Measurements from ENCODE around the gene RDH5.

The RDH5 gene

GRCh38 chr12:55728186-55728938, 8.2 kb downstream of the RDH5 start:
- DNase-seq (ENCODE audit: low spot score), result no peak

GRCh38 chr12:55728939-55729818, 9.0 kb downstream of the RDH5 start, which contains the start of gene CD63:
Gene CD63, minus strand, starts transcription at chr12:55729009. Its CDS starts 668 bp downstream, at chr12:55728341.
- peak; percentile 97 for DNase-seq (ENCODE audit: low spot score)

GRCh38 chr12:55729819-55730818, 9.9 kb downstream of the RDH5 start:
- DNase-seq (ENCODE audit: low spot score), result no peak

GRCh38 chr12:55732288-55732687, 12.1 kb downstream of the RDH5 start:
- DNase-seq (ENCODE audit: low spot score), result no peak

GRCh38 chr12:55733021-55733555, 12.9 kb downstream of the RDH5 start:
- DNase-seq (ENCODE audit: low spot score), result no peak

GRCh38 chr12:55733858-55734257, 13.7 kb downstream of the RDH5 start:
- no peak for DNase-seq (ENCODE audit: low spot score)

- no peak for DNase-seq (ENCODE audit: low spot score)
These were observed 14.4 kb downstream of the RDH5 start for GRCh38 chr12:55734595-55734994.

- no peak for DNase-seq (ENCODE audit: low spot score)
These were observed 15.9 kb downstream of the RDH5 start for GRCh38 chr12:55736076-55736475.

GRCh38 chr12:55736780-55737580, 16.8 kb downstream of the RDH5 start:
- DNase-seq (ENCODE audit: low spot score), result peak; percentile 74

GRCh38 chr12:55737581-55738122, 17.5 kb downstream of the RDH5 start:
- no peak for DNase-seq (ENCODE audit: low spot score)

- DNase-seq (ENCODE audit: low spot score), result peak; percentile 71
These were observed 18.2 kb downstream of the RDH5 start for GRCh38 chr12:55738123-55739024.

GRCh38 chr12:55739025-55739378, 18.8 kb downstream of the RDH5 start:
- no peak for DNase-seq (ENCODE audit: low spot score)

- DNase-seq (ENCODE audit: low spot score), result no peak
These were observed 21.9 kb downstream of the RDH5 start for GRCh38 chr12:55741931-55742680.

- DNase-seq (ENCODE audit: low spot score), result peak; percentile 89
These were observed 22.7 kb downstream of the RDH5 start, which contains the start of gene GDF11 for GRCh38 chr12:55742719-55743405. Gene GDF11, plus strand, starts transcription at chr12:55743122. Its CDS starts 195 bp downstream, at chr12:55743317.

- DNase-seq (ENCODE audit: low spot score), result peak; percentile 70
These were observed 23.5 kb downstream of the RDH5 start for GRCh38 chr12:55743406-55744339.

- no peak for DNase-seq (ENCODE audit: low spot score)
These were observed 24.3 kb downstream of the RDH5 start for GRCh38 chr12:55744340-55745030.
